ENCODE measurements around the gene TFDP1. TPM values are rescaled to one million over a fixed set of nuclear protein-coding genes. Genes with fewer than 3 reads are reported as not detected.

TFDP1 gene
- polyA plus RNA-seq, 4 donors = 24.3 to 64.9 (median 51.2) TPM

DNA sequence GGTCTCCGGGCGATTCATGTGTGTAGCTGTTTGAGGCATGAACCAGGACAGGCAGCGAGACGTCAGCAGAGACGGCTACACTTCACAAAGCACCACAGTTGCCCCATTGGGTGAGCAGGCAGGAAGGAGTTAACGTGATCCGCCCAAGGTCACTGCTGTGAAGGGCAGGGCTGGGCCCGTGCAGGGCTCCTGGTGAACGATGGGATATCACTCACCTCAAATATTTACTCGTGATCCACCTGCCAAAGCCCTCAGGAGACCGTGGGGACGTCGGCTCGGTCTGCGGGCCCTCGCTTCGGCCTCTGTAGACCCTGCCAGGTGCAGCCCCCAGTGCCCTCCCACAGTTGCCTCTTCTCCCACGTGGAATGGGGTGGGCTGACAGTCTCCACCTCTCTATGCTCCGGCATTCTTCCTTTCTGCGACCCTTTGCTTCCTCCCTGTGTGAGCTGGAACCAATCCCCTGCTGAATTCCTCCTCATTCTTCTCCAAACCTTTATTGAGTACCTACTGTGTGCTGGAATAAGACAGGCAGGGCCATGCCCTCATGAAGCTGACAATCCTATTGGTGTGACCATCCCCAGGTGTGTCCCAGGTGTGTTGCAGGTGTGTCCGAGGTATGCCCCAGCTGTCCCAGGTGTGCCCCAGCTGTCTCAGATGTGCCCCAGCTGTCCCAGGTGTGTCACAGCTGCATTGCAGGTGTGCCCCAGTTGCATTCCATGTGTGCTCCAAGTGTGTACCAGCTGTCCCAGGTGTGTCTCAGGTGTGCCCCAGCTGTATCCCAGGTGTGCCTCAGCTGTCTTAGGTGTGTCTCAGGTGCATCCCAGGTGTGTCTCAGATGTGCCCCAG, 80.4 kb downstream of the TFDP1 start:
- H3K4me3 ChIP-seq (ENCODE audit: low read depth in 1 of 3, low read length in 3 of 3) = no peak overlapping the region
- DNase-seq (no peak), FAIRE-seq (no peak)
- no peaks in the 10 kb centered on the region for H3K27me3 ChIP-seq (ENCODE audit: control insufficient read depth in 3 of 3, insufficient read depth in 3 of 3, low read length in 3 of 3)
- WGBS, 3 donors = 40 to 54% (median 50%) methylated on average over 21 of the region's 21 CpGs
- no peaks in the 10 kb centered on the region for H3K4me1 ChIP-seq (ENCODE audit: control insufficient read depth in 3 of 3, insufficient read depth in 2 of 3, low read depth in 1 of 3, low read length in 2 of 3)
- H3K9me3 ChIP-seq (ENCODE audit: control insufficient read depth in 2 of 2, insufficient read depth in 1 of 2, low read depth in 1 of 2, low read length in 1 of 2) = no peaks in the 10 kb centered on the region
- no peaks in the 10 kb centered on the region for H3K36me3 ChIP-seq (ENCODE audit: control insufficient read depth in 3 of 3, insufficient read depth in 2 of 3, low read depth in 1 of 3, low read length in 3 of 3)
- no peak overlapping the region for H3K27ac ChIP-seq (ENCODE audit: low read depth in 1 of 3, low read length in 2 of 3)

DNA sequence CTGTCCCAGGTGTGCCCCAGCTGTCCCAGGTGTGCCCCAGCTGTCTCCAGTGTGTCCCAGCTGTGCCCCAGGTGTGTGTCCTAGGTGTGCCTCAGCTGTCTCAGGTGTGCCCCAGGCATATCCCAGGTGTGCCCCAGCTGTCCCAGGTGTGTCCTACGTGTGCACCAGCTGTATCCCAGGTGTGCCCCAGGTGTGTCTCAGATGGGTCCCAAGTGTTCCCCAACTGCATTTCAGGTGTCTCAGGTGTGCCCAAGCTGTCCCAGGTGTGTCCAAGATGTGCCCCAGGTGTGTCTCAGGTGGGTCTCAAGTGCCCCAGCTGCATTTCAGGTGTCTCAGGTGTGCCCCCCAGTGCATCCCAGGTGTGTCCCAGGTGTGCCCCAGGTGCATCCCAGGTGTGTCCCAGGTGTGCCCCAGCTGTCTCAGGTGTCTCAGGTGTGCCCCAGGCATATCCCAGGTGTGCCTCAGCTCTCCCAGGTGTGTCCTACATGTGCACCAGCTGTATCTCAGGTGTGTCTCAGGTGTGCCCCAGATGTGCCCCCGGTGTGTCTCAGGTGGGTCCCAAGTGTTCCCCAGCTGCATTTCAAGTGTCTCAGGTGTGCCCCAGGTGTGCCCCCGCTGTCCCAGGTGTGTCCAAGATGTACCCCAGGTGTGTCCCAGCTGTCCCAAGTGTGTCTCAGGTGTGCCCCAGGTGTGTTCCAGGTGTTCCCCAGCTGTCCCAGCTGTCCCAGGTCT, 81.2 kb downstream of the TFDP1 start:
- no peaks in the 10 kb centered on the region for H3K27me3 ChIP-seq (ENCODE audit: control insufficient read depth in 3 of 3, insufficient read depth in 3 of 3, low read length in 3 of 3)
- no peaks in the 10 kb centered on the region for H3K9me3 ChIP-seq (ENCODE audit: control insufficient read depth in 2 of 2, insufficient read depth in 1 of 2, low read depth in 1 of 2, low read length in 1 of 2)
- no peaks in the 10 kb centered on the region for H3K36me3 ChIP-seq (ENCODE audit: control insufficient read depth in 3 of 3, insufficient read depth in 2 of 3, low read depth in 1 of 3, low read length in 3 of 3)
- no peak overlapping the region for H3K4me3 ChIP-seq (ENCODE audit: low read depth in 1 of 3, low read length in 3 of 3)
- no peaks in the 10 kb centered on the region for H3K4me1 ChIP-seq (ENCODE audit: control insufficient read depth in 3 of 3, insufficient read depth in 2 of 3, low read depth in 1 of 3, low read length in 2 of 3)
- 89 to 90% (median 89%) methylated on average over 3 of the region's 3 CpGs for WGBS, 3 donors
- DNase-seq = no peak
- H3K27ac ChIP-seq (ENCODE audit: low read depth in 1 of 3, low read length in 2 of 3) = no peak overlapping the region
- FAIRE-seq = no peak

DNA sequence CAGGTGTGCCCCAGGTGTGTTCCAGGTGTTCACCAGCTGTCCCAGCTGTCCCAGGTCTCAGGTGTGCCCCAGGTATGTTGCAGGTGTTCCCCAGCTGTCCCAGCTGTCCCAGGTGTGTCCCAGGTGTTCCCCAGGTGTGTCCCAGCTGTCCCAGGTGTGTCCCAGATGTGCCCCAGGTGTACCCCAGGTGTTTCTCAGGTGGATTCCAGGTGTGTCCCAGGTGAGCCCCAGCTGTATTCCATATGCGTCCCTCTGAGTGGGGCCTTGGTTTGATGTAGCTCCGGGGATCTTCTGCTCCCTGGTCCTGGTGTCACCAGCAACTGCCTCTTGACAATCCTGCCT, 81.7 kb downstream of the TFDP1 start:
- 89 to 95% (median 91%) methylated on average over 2 of the region's 2 CpGs for whole genome bisulfite sequencing, 3 donors
- Histone ChIP-seq H3K36me3 (ENCODE audit: control insufficient read depth in 3 of 3, insufficient read depth in 2 of 3, low read depth in 1 of 3, low read length in 3 of 3) (no peaks in the 10 kb centered on the region), H3K27me3 (ENCODE audit: control insufficient read depth in 3 of 3, insufficient read depth in 3 of 3, low read length in 3 of 3) (no peaks in the 10 kb centered on the region), H3K4me1 (ENCODE audit: control insufficient read depth in 3 of 3, insufficient read depth in 2 of 3, low read depth in 1 of 3, low read length in 2 of 3) (no peaks in the 10 kb centered on the region), H3K9me3 (ENCODE audit: control insufficient read depth in 2 of 2, insufficient read depth in 1 of 2, low read depth in 1 of 2, low read length in 1 of 2) (peaks cover 0 to 2% of the 10 kb centered on the region in 2 donors), H3K4me3 (ENCODE audit: low read depth in 1 of 3, low read length in 3 of 3) (no peak overlapping the region), H3K27ac (ENCODE audit: low read depth in 1 of 3, low read length in 2 of 3) (no peak overlapping the region)
- DNase-seq (no peak), FAIRE-seq (no peak)

DNA sequence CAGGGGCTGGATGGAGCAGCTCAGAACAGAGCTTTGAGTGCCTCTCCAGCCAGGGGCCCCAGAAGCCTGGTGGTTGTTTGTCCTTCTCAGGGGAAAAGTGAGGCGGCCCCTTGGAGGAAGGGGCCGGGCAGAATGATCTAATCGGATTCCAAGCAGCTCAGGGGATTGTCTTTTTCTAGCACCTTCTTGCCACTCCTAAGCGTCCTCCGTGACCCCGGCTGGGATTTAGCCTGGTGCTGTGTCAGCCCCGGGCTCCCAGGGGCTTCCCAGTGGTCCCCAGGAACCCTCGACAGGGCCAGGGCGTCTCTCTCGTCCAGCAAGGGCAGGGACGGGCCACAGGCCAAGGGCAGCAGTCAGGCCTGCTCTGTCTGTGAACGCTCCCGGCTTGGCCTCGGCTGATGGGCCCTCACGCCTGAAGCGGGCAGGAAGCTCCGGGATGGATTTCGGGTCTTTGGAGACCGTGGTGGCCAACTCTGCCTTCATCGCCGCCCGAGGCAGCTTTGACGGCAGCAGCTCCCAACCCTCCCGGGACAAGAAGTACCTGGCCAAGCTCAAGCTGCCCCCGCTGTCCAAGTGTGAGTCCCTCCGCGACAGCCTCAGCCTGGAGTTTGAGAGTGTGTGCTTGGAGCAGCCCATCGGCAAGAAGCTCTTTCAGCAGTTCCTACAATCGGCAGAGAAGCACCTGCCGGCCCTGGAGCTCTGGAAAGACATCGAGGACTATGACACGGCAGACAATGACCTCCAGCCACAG, 82.6 kb downstream of the TFDP1 start, which contains the start of gene GRK1:
GRK1 (plus strand) TSS at position 269 of the 751 bp plus-strand sequence; CDS start at position 437, 168 bp downstream.
- Histone ChIP-seq H3K36me3 (ENCODE audit: control insufficient read depth in 3 of 3, insufficient read depth in 2 of 3, low read depth in 1 of 3, low read length in 3 of 3) (no peaks in the 10 kb centered on the region), H3K27ac (ENCODE audit: low read depth in 1 of 3, low read length in 2 of 3) (no peak within 1 kb of the TSS), H3K9me3 (ENCODE audit: control insufficient read depth in 2 of 2, insufficient read depth in 1 of 2, low read depth in 1 of 2, low read length in 1 of 2) (peaks cover 0 to 2% of the 10 kb centered on the region in 2 donors), H3K4me3 (ENCODE audit: low read depth in 1 of 3, low read length in 3 of 3) (no peak within 1 kb of the TSS), H3K4me1 (ENCODE audit: control insufficient read depth in 3 of 3, insufficient read depth in 2 of 3, low read depth in 1 of 3, low read length in 2 of 3) (no peaks in the 10 kb centered on the region), H3K27me3 (ENCODE audit: control insufficient read depth in 3 of 3, insufficient read depth in 3 of 3, low read length in 3 of 3) (no peaks in the 10 kb centered on the region)
- 80 to 90% (median 89%) methylated on average over 30 to 32 of the region's 32 CpGs for whole genome bisulfite sequencing, 3 donors
- no peak for DNase-seq
- no peak for FAIRE-seq

DNA sequence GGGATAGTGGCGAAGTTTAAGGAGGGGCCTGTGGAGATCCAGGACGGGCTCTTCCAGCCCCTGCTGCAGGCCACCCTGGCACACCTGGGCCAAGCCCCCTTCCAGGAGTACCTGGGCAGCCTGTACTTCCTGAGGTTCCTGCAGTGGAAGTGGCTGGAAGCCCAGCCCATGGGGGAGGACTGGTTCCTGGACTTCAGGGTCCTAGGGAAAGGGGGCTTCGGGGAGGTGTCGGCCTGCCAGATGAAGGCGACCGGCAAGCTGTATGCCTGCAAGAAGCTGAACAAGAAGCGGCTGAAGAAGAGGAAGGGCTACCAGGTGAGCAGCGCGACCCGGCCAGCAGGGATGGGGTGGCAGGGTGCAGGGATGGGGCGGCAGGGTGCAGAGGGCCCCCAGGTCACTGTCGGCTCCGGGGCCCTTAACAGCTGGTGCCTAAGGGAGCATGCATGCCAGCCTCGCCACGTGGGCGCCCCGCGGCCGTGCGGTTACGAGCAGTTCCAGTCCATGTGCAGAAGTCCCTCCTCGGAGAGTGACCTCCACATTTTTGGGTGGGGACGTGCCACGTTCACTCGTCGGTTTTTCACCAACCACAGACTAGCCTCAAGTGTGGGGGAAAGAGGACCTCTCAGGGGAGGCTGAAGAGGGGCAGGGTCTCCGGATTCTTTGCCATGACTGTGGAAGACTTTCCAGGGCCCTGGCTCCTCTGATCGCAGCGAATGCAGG, 83.4 kb downstream of the TFDP1 start:
- 90 to 92% (median 91%) methylated on average over 29 of the region's 29 CpGs for WGBS, 3 donors
- DNase-seq = no peak

DNA sequence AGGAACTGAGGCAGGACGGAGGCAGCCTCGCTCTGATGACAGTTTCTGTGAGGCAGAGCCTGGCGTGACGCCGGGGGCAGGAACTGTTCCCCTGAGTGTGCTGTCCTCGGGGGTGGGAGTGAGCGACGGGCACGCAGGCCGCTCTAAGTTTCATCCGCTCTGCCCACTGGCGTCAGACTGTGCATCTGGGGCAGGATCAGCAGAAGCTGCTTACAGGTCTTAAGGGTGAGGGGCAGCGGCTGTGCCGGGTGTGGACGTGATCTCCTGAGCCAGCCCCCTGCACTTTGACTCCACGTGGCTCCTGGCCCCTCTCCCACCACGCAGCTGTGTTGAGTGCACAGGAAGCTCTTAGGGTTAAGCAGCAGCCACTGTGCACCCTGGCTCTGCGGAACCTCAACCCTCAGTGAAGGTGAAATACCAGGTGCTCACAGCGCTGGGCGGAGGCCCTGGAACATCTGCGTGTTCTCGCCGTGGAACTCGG, 84.0 kb downstream of the TFDP1 start:
- no peak overlapping the region for H3K4me3 ChIP-seq (ENCODE audit: low read depth in 1 of 3, low read length in 3 of 3)
- DNase-seq (no peak), FAIRE-seq (no peak)
- H3K36me3 ChIP-seq (ENCODE audit: control insufficient read depth in 3 of 3, insufficient read depth in 2 of 3, low read depth in 1 of 3, low read length in 3 of 3) = no peaks in the 10 kb centered on the region
- H3K27me3 ChIP-seq (ENCODE audit: control insufficient read depth in 3 of 3, insufficient read depth in 3 of 3, low read length in 3 of 3) = no peaks in the 10 kb centered on the region
- 71 to 73% (median 72%) methylated on average over 24 of the region's 24 CpGs for WGBS, 3 donors
- no peak overlapping the region for H3K27ac ChIP-seq (ENCODE audit: low read depth in 1 of 3, low read length in 2 of 3)
- no peaks in the 10 kb centered on the region for H3K4me1 ChIP-seq (ENCODE audit: control insufficient read depth in 3 of 3, insufficient read depth in 2 of 3, low read depth in 1 of 3, low read length in 2 of 3)
- H3K9me3 ChIP-seq (ENCODE audit: control insufficient read depth in 2 of 2, insufficient read depth in 1 of 2, low read depth in 1 of 2, low read length in 1 of 2) = peaks cover 0 to 2% of the 10 kb centered on the region in 2 donors

More for the DNA sequence above, 83.4 kb downstream of the TFDP1 start:
- no peak for FAIRE-seq
- Histone ChIP-seq H3K4me3 (ENCODE audit: low read depth in 1 of 3, low read length in 3 of 3) (no peak overlapping the region), H3K4me1 (ENCODE audit: control insufficient read depth in 3 of 3, insufficient read depth in 2 of 3, low read depth in 1 of 3, low read length in 2 of 3) (no peaks in the 10 kb centered on the region), H3K36me3 (ENCODE audit: control insufficient read depth in 3 of 3, insufficient read depth in 2 of 3, low read depth in 1 of 3, low read length in 3 of 3) (no peaks in the 10 kb centered on the region), H3K9me3 (ENCODE audit: control insufficient read depth in 2 of 2, insufficient read depth in 1 of 2, low read depth in 1 of 2, low read length in 1 of 2) (peaks cover 0 to 2% of the 10 kb centered on the region in 2 donors), H3K27me3 (ENCODE audit: control insufficient read depth in 3 of 3, insufficient read depth in 3 of 3, low read length in 3 of 3) (no peaks in the 10 kb centered on the region), H3K27ac (ENCODE audit: low read depth in 1 of 3, low read length in 2 of 3) (no peak overlapping the region)

DNA sequence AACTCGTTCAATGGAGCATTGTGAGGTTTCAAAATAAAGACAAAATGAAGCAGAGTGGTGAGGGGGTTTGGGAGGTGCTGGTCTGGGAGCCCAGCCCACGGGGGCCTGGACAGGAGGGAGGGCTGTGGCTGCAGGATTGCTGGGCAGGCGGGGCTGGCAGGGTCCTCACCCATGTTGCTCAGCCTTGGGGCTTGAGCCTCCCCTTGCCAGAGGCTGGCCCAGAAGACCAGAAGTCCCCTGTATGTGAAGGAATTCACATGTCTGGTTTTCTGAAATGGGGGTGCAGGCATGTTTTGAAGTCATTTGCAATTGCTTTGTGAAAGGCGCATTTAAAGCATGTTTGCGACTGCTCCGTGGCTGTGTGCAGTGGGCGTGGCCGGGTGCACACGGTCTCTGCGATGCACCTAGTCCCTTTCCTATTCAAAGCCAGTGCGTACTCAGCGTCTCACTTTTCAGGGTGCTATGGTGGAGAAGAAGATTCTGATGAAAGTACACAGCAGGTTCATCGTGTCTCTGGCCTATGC, 84.7 kb downstream of the TFDP1 start:
- FAIRE-seq (no peak), DNase-seq (no peak)
- Histone ChIP-seq H3K36me3 (ENCODE audit: control insufficient read depth in 3 of 3, insufficient read depth in 2 of 3, low read depth in 1 of 3, low read length in 3 of 3) (no peaks in the 10 kb centered on the region), H3K4me3 (ENCODE audit: low read depth in 1 of 3, low read length in 3 of 3) (no peak overlapping the region), H3K9me3 (ENCODE audit: control insufficient read depth in 2 of 2, insufficient read depth in 1 of 2, low read depth in 1 of 2, low read length in 1 of 2) (peaks cover 0 to 2% of the 10 kb centered on the region in 2 donors), H3K27ac (ENCODE audit: low read depth in 1 of 3, low read length in 2 of 3) (no peak overlapping the region), H3K4me1 (ENCODE audit: control insufficient read depth in 3 of 3, insufficient read depth in 2 of 3, low read depth in 1 of 3, low read length in 2 of 3) (no peaks in the 10 kb centered on the region), H3K27me3 (ENCODE audit: control insufficient read depth in 3 of 3, insufficient read depth in 3 of 3, low read length in 3 of 3) (no peaks in the 10 kb centered on the region)
- 62 to 74% (median 67%) methylated on average over 13 of the region's 13 CpGs for WGBS, 3 donors
